ENCODE results near the gene WDFY4.

GRCh38 chr10:48818081-48818480, 133.4 kb downstream of the WDFY4 start:
- TF ChIP-seq EZH2phosphoT487 (IDR thresholded peaks at IDR 0.05; ENCODE audit: borderline replicate concordance) = no peak
- no peak for TF ChIP-seq CTCF (conservative IDR thresholded peaks at IDR 0.05; ENCODE audit: low read length)
